Lower leg skin (tissue), 3 donors: ENCODE results near the gene GON7.

Experiments
- POLR2A ChIP-seq, 2 donors: fragments of 450-650 bp; IDR thresholded peaks; one replicate each; pipeline ENCODE4 v1.6.1; 2016 to 2017; ENCODE audit warnings: antibody characterized with exemption in 2 of 2, mild to moderate bottlenecking in 1 of 2, moderate library complexity in 1 of 2
- TF ChIP-seq, protein P1 (sequence below), 3 donors: fragments of 450-650 bp; IDR thresholded peaks; one replicate each; pipeline ENCODE4 v1.5.1; 2016; ENCODE audit warnings: antibody characterized with exemption in 3 of 3, mild to moderate bottlenecking in 3 of 3, moderate library complexity in 2 of 3

DNA sequence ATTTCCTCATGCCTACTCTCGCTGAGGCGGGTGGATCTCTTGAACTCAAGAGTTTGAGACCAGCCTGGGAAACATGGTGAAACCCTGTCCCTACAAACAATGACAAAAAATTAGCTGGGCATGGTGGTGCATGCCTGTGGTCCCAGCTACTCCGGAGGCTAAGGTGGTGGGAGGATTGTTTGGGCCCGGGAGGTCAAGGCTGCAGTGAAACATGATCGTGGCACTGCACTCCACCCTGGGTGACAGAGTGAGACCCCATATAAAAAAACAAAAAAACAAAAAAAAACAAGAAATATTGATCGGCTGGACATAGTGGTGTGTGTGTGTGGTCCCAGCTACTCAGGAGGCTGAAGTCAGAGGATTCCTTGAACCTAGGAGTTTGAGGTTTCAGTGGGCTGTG lies 31.4 kb downstream of the GON7 start:
- no peak for TF ChIP-seq POLR2A (IDR thresholded peaks at IDR 0.05)
- TF ChIP-seq, protein P1, sequence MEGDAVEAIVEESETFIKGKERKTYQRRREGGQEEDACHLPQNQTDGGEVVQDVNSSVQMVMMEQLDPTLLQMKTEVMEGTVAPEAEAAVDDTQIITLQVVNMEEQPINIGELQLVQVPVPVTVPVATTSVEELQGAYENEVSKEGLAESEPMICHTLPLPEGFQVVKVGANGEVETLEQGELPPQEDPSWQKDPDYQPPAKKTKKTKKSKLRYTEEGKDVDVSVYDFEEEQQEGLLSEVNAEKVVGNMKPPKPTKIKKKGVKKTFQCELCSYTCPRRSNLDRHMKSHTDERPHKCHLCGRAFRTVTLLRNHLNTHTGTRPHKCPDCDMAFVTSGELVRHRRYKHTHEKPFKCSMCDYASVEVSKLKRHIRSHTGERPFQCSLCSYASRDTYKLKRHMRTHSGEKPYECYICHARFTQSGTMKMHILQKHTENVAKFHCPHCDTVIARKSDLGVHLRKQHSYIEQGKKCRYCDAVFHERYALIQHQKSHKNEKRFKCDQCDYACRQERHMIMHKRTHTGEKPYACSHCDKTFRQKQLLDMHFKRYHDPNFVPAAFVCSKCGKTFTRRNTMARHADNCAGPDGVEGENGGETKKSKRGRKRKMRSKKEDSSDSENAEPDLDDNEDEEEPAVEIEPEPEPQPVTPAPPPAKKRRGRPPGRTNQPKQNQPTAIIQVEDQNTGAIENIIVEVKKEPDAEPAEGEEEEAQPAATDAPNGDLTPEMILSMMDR (IDR thresholded peaks at IDR 0.05): no peak
